Stomach smooth muscle (tissue), 2 donors: ENCODE measurements around the gene CLASP1.
"Not testable (repeated sequence)": the region's sequence is repeated elsewhere in the genome, so short reads cannot be mapped to it uniquely, and the experiment has no call there.

Source experiments
- H3K27ac ChIP-seq: one replicate; pipeline ENCODE4 v1.7.0; 2013; ENCODE audit warnings: mild to moderate bottlenecking, low read length, inconsistent platforms
- H3K27me3 ChIP-seq, 2 donors: one replicate each; pipeline ENCODE4 v1.7.0; 2013; ENCODE audit warnings: low read length in 2 of 2; ENCODE audit not compliant: insufficient read depth in 2 of 2, control insufficient read depth in 1 of 2
- H3K36me3 ChIP-seq, 2 donors: one replicate each; pipeline ENCODE4 v1.7.0; 2013; ENCODE audit warnings: low read length in 2 of 2; ENCODE audit not compliant: control insufficient read depth in 2 of 2, insufficient read depth in 2 of 2
- H3K4me1 ChIP-seq: one replicate; pipeline ENCODE4 v1.7.0; 2013; ENCODE audit warnings: low read length; ENCODE audit not compliant: control insufficient read depth, insufficient read depth
- H3K4me3 ChIP-seq, 2 donors: one replicate each; pipeline ENCODE4 v1.7.0; 2013; ENCODE audit warnings: low read length in 2 of 2
- H3K9ac ChIP-seq, 2 donors: one replicate each; pipeline ENCODE4 v1.7.0; 2013; ENCODE audit warnings: low read length in 2 of 2, mild to moderate bottlenecking in 1 of 2
- H3K9me3 ChIP-seq, 2 donors: one replicate each; pipeline ENCODE4 v1.7.0; 2013; ENCODE audit warnings: low read length in 2 of 2; ENCODE audit not compliant: control insufficient read depth in 2 of 2
- donor health status: healthy.
- donor health status: Pancreatic carcinoma.

The CLASP1 gene

GRCh38 chr2:121338281-121338680 lies 311.0 kb downstream of the CLASP1 start:
- H3K27ac ChIP-seq: no peak overlapping the region
- peaks cover 17 to 21% of the 10 kb centered on the region in 2 donors for H3K36me3 ChIP-seq
- H3K9ac ChIP-seq: no peak overlapping the region
- H3K27me3 ChIP-seq: no peaks in the 10 kb centered on the region
- no peaks in the 10 kb centered on the region for H3K9me3 ChIP-seq
- H3K4me3 ChIP-seq: no peak overlapping the region
- no peaks in the 10 kb centered on the region for H3K4me1 ChIP-seq

GRCh38 chr2:121336528-121337294 lies 312.6 kb downstream of the CLASP1 start:
- no peak overlapping the region for H3K27ac ChIP-seq
- H3K9me3 ChIP-seq: no peaks in the 10 kb centered on the region
- H3K4me1 ChIP-seq: no peaks in the 10 kb centered on the region
- no peak overlapping the region for H3K4me3 ChIP-seq
- no peaks in the 10 kb centered on the region for H3K27me3 ChIP-seq
- H3K9ac ChIP-seq: no peak overlapping the region
- peaks cover 13 to 19% of the 10 kb centered on the region in 2 donors for H3K36me3 ChIP-seq

- Histone ChIP-seq H3K36me3 (peaks cover 10 to 12% of the 10 kb centered on the region in 2 donors), H3K27ac (no peak overlapping the region), H3K27me3 (no peaks in the 10 kb centered on the region), H3K9me3 (no peaks in the 10 kb centered on the region), H3K9ac (no peak overlapping the region), H3K4me1 (no peaks in the 10 kb centered on the region), H3K4me3 (no peak overlapping the region)
Observed at GRCh38 chr2:121335294-121336290, 313.7 kb downstream of the CLASP1 start.

- Histone ChIP-seq H3K27me3 (no peaks in the 10 kb centered on the region), H3K27ac (no peak overlapping the region), H3K36me3 (peaks cover 3 to 7% of the 10 kb centered on the region in 2 donors), H3K9me3 (no peaks in the 10 kb centered on the region), H3K4me1 (no peaks in the 10 kb centered on the region), H3K9ac (no peak overlapping the region), H3K4me3 (no peak overlapping the region)
Observed at GRCh38 chr2:121334581-121335293, 314.5 kb downstream of the CLASP1 start.

- Histone ChIP-seq H3K9ac (no peak overlapping the region), H3K4me1 (no peaks in the 10 kb centered on the region), H3K36me3 (peaks cover 2 to 3% of the 10 kb centered on the region in 2 donors), H3K27ac (no peak overlapping the region), H3K4me3 (no peak overlapping the region), H3K27me3 (peaks cover 0 to 2% of the 10 kb centered on the region in 2 donors), H3K9me3 (no peaks in the 10 kb centered on the region)
Observed at GRCh38 chr2:121333834-121334558, 315.3 kb downstream of the CLASP1 start.

- Histone ChIP-seq H3K36me3 (no peaks in the 10 kb centered on the region), H3K27me3 (peaks cover 0 to 2% of the 10 kb centered on the region in 2 donors), H3K9me3 (no peaks in the 10 kb centered on the region), H3K4me1 (no peaks in the 10 kb centered on the region), H3K9ac (no peak overlapping the region), H3K27ac (no peak overlapping the region), H3K4me3 (no peak overlapping the region)
Observed at GRCh38 chr2:121333231-121333630, 316.0 kb downstream of the CLASP1 start.

GRCh38 chr2:121331324-121331723 lies 317.9 kb downstream of the CLASP1 start:
- not testable (repeated sequence) for H3K27ac ChIP-seq, H3K9me3 ChIP-seq, H3K4me3 ChIP-seq, H3K9ac ChIP-seq, H3K36me3 ChIP-seq, H3K4me1 ChIP-seq, H3K27me3 ChIP-seq

- no peak overlapping the region for H3K27ac ChIP-seq
- H3K27me3 ChIP-seq: peaks cover 0 to 2% of the 10 kb centered on the region in 2 donors
- no peaks in the 10 kb centered on the region for H3K4me1 ChIP-seq
- no peaks in the 10 kb centered on the region for H3K36me3 ChIP-seq
- H3K4me3 ChIP-seq: no peak overlapping the region
- no peak overlapping the region for H3K9ac ChIP-seq
- no peaks in the 10 kb centered on the region for H3K9me3 ChIP-seq
Observed at GRCh38 chr2:121330921-121331320, 318.3 kb downstream of the CLASP1 start.

GRCh38 chr2:121329786-121330185 lies 319.5 kb downstream of the CLASP1 start:
- Histone ChIP-seq H3K27ac (no peak overlapping the region), H3K4me3 (no peak overlapping the region), H3K9me3 (no peaks in the 10 kb centered on the region), H3K27me3 (peaks cover 0 to 2% of the 10 kb centered on the region in 2 donors), H3K9ac (no peak overlapping the region), H3K36me3 (no peaks in the 10 kb centered on the region), H3K4me1 (no peaks in the 10 kb centered on the region)

- Histone ChIP-seq H3K36me3 (no peaks in the 10 kb centered on the region), H3K4me1 (no peaks in the 10 kb centered on the region), H3K9ac (no peak overlapping the region), H3K4me3 (no peak overlapping the region), H3K27me3 (peaks cover 0 to 2% of the 10 kb centered on the region in 2 donors), H3K27ac (no peak overlapping the region), H3K9me3 (no peaks in the 10 kb centered on the region)
Observed at GRCh38 chr2:121326628-121327027, 322.6 kb downstream of the CLASP1 start.
